Spleen (tissue), 11 donors: ENCODE measurements around the gene ATRIP. TPM values are rescaled to one million over a fixed set of nuclear protein-coding genes. Genes with fewer than 3 reads are reported as not detected.
A peak's percentile ranks its signal among the peaks of the same experiment; 100 is the strongest.

Source experiments
- DNase-seq: peaks from one replicate; pipeline ENCODE4 v3.0.0-alpha.2; 2020
- H3K27ac ChIP-seq, 8 donors: fragments of 200-600 bp; sonication (generic) in 7 of 8; 1 replicate in 4 of 8; 2 replicates in 4 of 8; pipeline versions ENCODE4 v1.5.0 to v1.8.0; 2016 to 2021; ENCODE audit warnings: inconsistent platforms in 4 of 8, mild to moderate bottlenecking in 4 of 8, moderate library complexity in 1 of 8
- H3K27me3 ChIP-seq, 7 donors: fragments of 200-600 bp; sonication (generic) in 6 of 7; replicated peaks in 1 of 7; 1 replicate in 4 of 7; 2 replicates in 3 of 7; pipeline versions ENCODE4 v1.5.0 to v1.8.0; 2016 to 2021; ENCODE audit warnings: inconsistent platforms in 3 of 7, mild to moderate bottlenecking in 1 of 7
- H3K36me3 ChIP-seq, 6 donors: fragments of 200-600 bp; sonication (generic) in 5 of 6; 1 replicate in 4 of 6; 2 replicates in 2 of 6; pipeline versions ENCODE4 v1.5.0 to v1.8.0; 2016 to 2021; ENCODE audit warnings: inconsistent platforms in 2 of 6
- H3K4me1 ChIP-seq, 6 donors: fragments of 200-600 bp; sonication (generic) in 5 of 6; 1 replicate in 3 of 6; 2 replicates in 3 of 6; pipeline versions ENCODE4 v1.5.0 to v1.8.0; 2016 to 2021; ENCODE audit warnings: inconsistent platforms in 3 of 6
- H3K4me3 ChIP-seq, 8 donors: fragments of 200-600 bp; sonication (generic) in 7 of 8; 1 replicate in 4 of 8; 2 replicates in 4 of 8; pipeline versions ENCODE4 v1.5.0 to v1.8.0; 2016 to 2021; ENCODE audit warnings: inconsistent platforms in 4 of 8, mild to moderate bottlenecking in 4 of 8, moderate library complexity in 2 of 8
- H3K9me3 ChIP-seq, 8 donors: fragments of 200-600 bp; sonication (generic) in 7 of 8; 1 replicate in 4 of 8; 2 replicates in 4 of 8; pipeline versions ENCODE4 v1.5.0 to v1.8.0; 2016 to 2021; ENCODE audit warnings: inconsistent platforms in 4 of 8
- CTCF ChIP-seq, 11 experiments: fragments of 200-600 bp in 7 of 11; fragments of 450-650 bp in 4 of 11; sonication (generic) in 4 of 11; IDR thresholded peaks in 8 of 11; conservative IDR thresholded peaks in 3 of 11; 1 replicate in 7 of 11; 2 replicates in 4 of 11; pipeline versions ENCODE4 v1.4.0 to v1.8.0; 2016 to 2021; ENCODE audit warnings: antibody characterized with exemption in 11 of 11, inconsistent platforms in 4 of 11, mild to moderate bottlenecking in 1 of 11
- POLR2A ChIP-seq, 3 donors: fragments of 450-650 bp; IDR thresholded peaks; one replicate each; pipeline ENCODE4 v1.5.1; 2017; ENCODE audit warnings: antibody characterized with exemption in 3 of 3, mild to moderate bottlenecking in 1 of 3
- POLR2AphosphoS5 ChIP-seq, 3 donors: sonication (generic); formaldehyde crosslinking; IDR thresholded peaks; one replicate each; pipeline ENCODE4 v1.5.1; 2017; ENCODE audit warnings: antibody characterized with exemption in 3 of 3
- WGBS, 5 donors: extraction: QIAGEN DNeasy Blood & Tissue Kit in 3 of 5; methylation state at CpG; one replicate each; pipeline versions ENCODE4 v1.1.5 to v1.1.7; 2013 to 2018; 5-methylcytosine and 5-hydroxymethylcytosine counted together
- intact Hi-C: fragments of 100-400 bp; cut with DNase I; formaldehyde crosslinking; loops from one replicate; pipeline ENCODE4 v1.15.0; 2023; ENCODE audit warnings: low total_unique reads
- polyA plus RNA-seq, 3 donors: library from polyadenylated mRNA; stranded (reverse); fragments of 200-250 nt; gene quantifications; one replicate each; pipeline ENCODE4 v1.2.1, GENCODE V29; 2013
- total RNA-seq, 7 donors: library from RNA; depleted of rRNA in 3 of 7; stranded (reverse); fragments of >200 nt in 3 of 7; fragmentation: NEBNext Ultra II Directional in 4 of 7; extraction: Animal tissue kit (Norgen Biotek cat#: 25700) in 4 of 7; gene quantifications; one replicate each; pipeline versions ENCODE4 v1.1.0 to v1.2.1, GENCODE V29; 2016 to 2021
- donor health status: healthy with polysubstance abuse.
- donor health status: DM: no; HTN: no; CAD: no; lungs with moderate emphysema.
- donor health status: DM: no; HTN: no; CAD: no.
- donor health status: Bipolar disorder and iron deficiency.
- donor health status: healthy.
- donor health status: DM: no; HTN: no; CAD: no.
- donor health status: DM: yes; HTN: yes; CAD: no.

Gene ATRIP
- total and polyA plus RNA-seq, 10 donors: 5.2 to 10.0 (median 6.8) TPM

- Histone ChIP-seq H3K4me3 (no peak overlapping the region), H3K27me3 (no peaks in the 10 kb centered on the region), H3K36me3 (no peaks in the 10 kb centered on the region), H3K4me1 (peaks cover 15 to 49% (median 37%) of the 10 kb centered on the region in 6 donors), H3K27ac (peak overlapping the region in 3 of 8 donors; percentile 33 to 55 (median 55)), H3K9me3 (no peaks in the 10 kb centered on the region)
- peak; percentile 91 for DNase-seq
- intact Hi-C loops: loop anchor here (10.0 kb wide), 1 partner anchor 63 kb away; the partner anchor contains the start of genes ATRIP, CCDC51 and TMA7
- TF ChIP-seq POLR2AphosphoS5 (IDR thresholded peaks at IDR 0.05) (peak in 2 of 3 donors; percentile 69), POLR2A (IDR thresholded peaks at IDR 0.05) (no peak), CTCF (IDR thresholded peaks at IDR 0.05 in 8 of 11, conservative IDR thresholded peaks at IDR 0.05 in 3 of 11) (peak; percentile 57 to 89 (median 78))
- WGBS, 5 donors: 38 to 48% (median 41%) methylated on average over 9 to 10 of the region's 10 CpGs
Observed at GRCh38 chr3:48507256-48508061, 60.9 kb downstream of the ATRIP start.

DNA sequence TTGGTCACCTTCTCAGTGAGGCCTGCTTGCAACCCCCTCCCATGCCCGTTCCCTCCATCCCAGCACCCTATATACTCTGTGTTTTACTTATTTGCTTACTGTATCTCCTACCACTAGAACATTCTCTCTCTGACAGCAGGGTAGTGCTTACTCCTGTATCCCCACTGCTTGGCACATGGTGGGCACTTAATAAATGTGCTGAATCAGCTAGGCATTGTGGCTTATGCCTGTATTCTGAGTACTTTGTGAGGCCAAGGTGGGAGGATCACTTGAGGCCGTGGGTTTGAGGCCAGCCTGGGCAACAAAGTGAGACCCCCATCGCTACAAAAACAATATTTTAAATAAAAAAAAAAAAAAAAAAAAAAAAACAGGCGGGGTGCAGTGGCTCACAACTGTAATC lies 65.0 kb downstream of the ATRIP start:
- intact Hi-C loops: no loop called here
- no peaks in the 10 kb centered on the region for H3K27me3 ChIP-seq
- DNase-seq: no peak
- H3K4me3 ChIP-seq: no peak overlapping the region
- WGBS, 5 donors: 82 to 97% (median 88%) methylated on average over 4 of the region's 4 CpGs
- no peaks in the 10 kb centered on the region for H3K9me3 ChIP-seq
- peaks cover 3 to 23% (median 16%) of the 10 kb centered on the region in 6 donors for H3K4me1 ChIP-seq
- no peak for TF ChIP-seq CTCF (IDR thresholded peaks at IDR 0.05 in 8 of 11, conservative IDR thresholded peaks at IDR 0.05 in 3 of 11)
- TF ChIP-seq POLR2A (IDR thresholded peaks at IDR 0.05): no peak
- TF ChIP-seq POLR2AphosphoS5 (IDR thresholded peaks at IDR 0.05): no peak
- no peaks in the 10 kb centered on the region for H3K36me3 ChIP-seq
- H3K27ac ChIP-seq: no peak overlapping the region

DNA sequence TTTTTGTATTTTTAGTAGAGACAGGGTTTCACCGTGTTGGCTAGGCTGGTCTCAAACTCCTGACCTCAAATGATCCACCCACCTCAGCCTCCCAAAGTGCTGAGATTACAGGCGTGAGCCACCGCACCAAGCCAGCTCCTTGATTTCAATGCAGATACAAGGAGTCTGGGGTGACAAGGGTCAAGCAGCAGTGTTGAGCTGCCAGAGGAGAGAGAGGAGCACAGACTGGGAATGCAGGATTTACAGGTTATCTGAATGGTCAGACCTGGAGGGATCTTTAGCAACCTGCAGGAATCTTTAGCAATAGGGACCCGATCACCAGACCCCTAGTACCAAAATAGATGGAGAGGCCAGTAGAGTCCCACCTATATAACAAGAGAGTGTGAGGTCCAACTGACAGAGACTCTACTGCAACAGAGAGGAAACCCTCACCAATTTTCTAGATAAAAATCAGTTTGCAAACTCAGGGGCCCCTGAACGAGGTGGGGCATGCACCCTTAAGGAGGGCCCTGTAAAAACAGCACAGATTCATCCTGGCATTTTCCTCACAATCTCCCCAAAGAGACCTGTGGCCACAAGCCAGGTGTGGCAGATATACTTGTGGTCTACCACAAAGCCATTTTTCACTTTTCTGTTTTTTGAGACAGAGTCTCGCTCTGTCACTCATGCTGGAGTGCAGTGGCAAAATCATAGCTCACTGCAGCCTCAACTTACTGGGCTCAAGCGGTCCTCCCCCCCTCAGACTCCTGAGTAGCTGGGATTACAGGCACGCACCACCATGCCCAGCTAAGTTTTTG lies 68.1 kb downstream of the ATRIP start:
- no peaks in the 10 kb centered on the region for H3K27me3 ChIP-seq
- peak; percentile 24 for DNase-seq
- WGBS, 5 donors: 66 to 75% (median 68%) methylated on average over 8 of the region's 8 CpGs

More for the DNA sequence above, 68.1 kb downstream of the ATRIP start:
- Histone ChIP-seq H3K4me1 (peaks cover 0 to 24% (median 4%) of the 10 kb centered on the region in 6 donors), H3K27ac (no peak overlapping the region), H3K9me3 (no peaks in the 10 kb centered on the region), H3K4me3 (no peak overlapping the region), H3K36me3 (peaks cover 0 to 22% (median 0%) of the 10 kb centered on the region in 6 donors)
- intact Hi-C loops: no loop called here
- no peak for TF ChIP-seq POLR2A (IDR thresholded peaks at IDR 0.05)
- no peak for TF ChIP-seq CTCF (IDR thresholded peaks at IDR 0.05 in 8 of 11, conservative IDR thresholded peaks at IDR 0.05 in 3 of 11)
- TF ChIP-seq POLR2AphosphoS5 (IDR thresholded peaks at IDR 0.05): no peak

Other genes starting within 250 kb of the ATRIP start
- gene CAMP, start 223.2 kb upstream of the ATRIP start, total RNA-seq: 10 to 100 TPM in 3 of 7 donors, 1 to 10 TPM in 4; 1.5 to 98.9 (median 7.3) TPM
- gene CAMP, start 223.2 kb upstream of the ATRIP start, polyA plus RNA-seq: 10 to 100 TPM; 14.1 to 26.1 (median 25.2) TPM
- 10 to 100 TPM; 20.1 to 56.5 (median 46.0) TPM for gene ZNF589, start 205.6 kb upstream of the ATRIP start, total RNA-seq
- gene ZNF589, start 205.6 kb upstream of the ATRIP start, polyA plus RNA-seq: 10 to 100 TPM; 14.4 to 36.8 (median 24.5) TPM
- 10 to 100 TPM; 23.5 to 46.4 (median 29.3) TPM for gene NME6, start 145.4 kb upstream of the ATRIP start, total RNA-seq
- 10 to 100 TPM; 13.0 to 16.4 (median 15.0) TPM for gene NME6, start 145.4 kb upstream of the ATRIP start, polyA plus RNA-seq
- gene SPINK8, start 113.1 kb upstream of the ATRIP start, total RNA-seq: 1 to 10 TPM in 1 of 7 donors, not detected in 6; 6.1 TPM
- gene SPINK8, start 113.1 kb upstream of the ATRIP start, polyA plus RNA-seq: under 1 TPM in 2 of 3 donors, not detected in 1; 0.35 to 0.52 TPM
- gene FBXW12, start 74.5 kb upstream of the ATRIP start, total RNA-seq: under 1 TPM in 2 of 7 donors, not detected in 5; 0.33 to 0.42 TPM
- gene FBXW12, start 74.5 kb upstream of the ATRIP start, polyA plus RNA-seq: not detected
- gene PLXNB1, start 16.7 kb upstream of the ATRIP start, total RNA-seq: 10 to 100 TPM; 31.8 to 95.9 (median 58.2) TPM
- gene PLXNB1, start 16.7 kb upstream of the ATRIP start, polyA plus RNA-seq: 10 to 100 TPM; 12.3 to 58.3 (median 35.8) TPM
- gene CCDC51, start 6.6 kb upstream of the ATRIP start, total RNA-seq: 10 to 100 TPM in 6 of 7 donors, 1 to 10 TPM in 1; 8.4 to 22.2 (median 18.7) TPM
- 10 to 100 TPM; 10.2 to 15.8 (median 12.4) TPM for gene CCDC51, start 6.6 kb upstream of the ATRIP start, polyA plus RNA-seq
- gene TMA7, start 6.5 kb upstream of the ATRIP start, total RNA-seq: 100 to 1,000 TPM; 145 to 258 (median 170) TPM
- gene TMA7, start 6.5 kb upstream of the ATRIP start, polyA plus RNA-seq: 100 to 1,000 TPM; 606 to 753 (median 701) TPM
- 100 to 1,000 TPM; 154 to 227 (median 182) TPM for gene SHISA5, start 57.4 kb downstream of the ATRIP start, total RNA-seq
- gene SHISA5, start 57.4 kb downstream of the ATRIP start, polyA plus RNA-seq: 100 to 1,000 TPM in 1 of 3 donors, 10 to 100 TPM in 2; 80.2 to 132 (median 85.6) TPM
- 10 to 100 TPM; 11.0 to 43.1 (median 22.8) TPM for gene PFKFB4, start 110.1 kb downstream of the ATRIP start, total RNA-seq
- gene PFKFB4, start 110.1 kb downstream of the ATRIP start, polyA plus RNA-seq: 1 to 10 TPM; 2.0 to 4.8 (median 3.8) TPM
- gene UCN2, start 117.0 kb downstream of the ATRIP start, total RNA-seq: under 1 TPM in 5 of 7 donors, not detected in 2; 0.20 to 0.60 (median 0.51) TPM
- under 1 TPM; 0.21 to 0.61 (median 0.45) TPM for gene UCN2, start 117.0 kb downstream of the ATRIP start, polyA plus RNA-seq
- 10 to 100 TPM in 5 of 7 donors, 1 to 10 TPM in 2; 8.6 to 33.7 (median 13.5) TPM for gene COL7A1, start 148.6 kb downstream of the ATRIP start, total RNA-seq
- gene COL7A1, start 148.6 kb downstream of the ATRIP start, polyA plus RNA-seq: 100 to 1,000 TPM in 2 of 3 donors, 10 to 100 TPM in 1; 39.7 to 144 (median 110) TPM
- gene UQCRC1, start 162.9 kb downstream of the ATRIP start, total RNA-seq: 100 to 1,000 TPM; 126 to 222 (median 130) TPM
- 100 to 1,000 TPM in 1 of 3 donors, 10 to 100 TPM in 2; 88.6 to 128 (median 92.6) TPM for gene UQCRC1, start 162.9 kb downstream of the ATRIP start, polyA plus RNA-seq
- gene TMEM89, start 175.0 kb downstream of the ATRIP start, total RNA-seq: not detected
- gene TMEM89, start 175.0 kb downstream of the ATRIP start, polyA plus RNA-seq: under 1 TPM in 2 of 3 donors, not detected in 1; 0.42 to 0.46 TPM
- gene SLC26A6, start 188.7 kb downstream of the ATRIP start, total RNA-seq: 10 to 100 TPM; 18.0 to 59.7 (median 23.1) TPM
- gene SLC26A6, start 188.7 kb downstream of the ATRIP start, polyA plus RNA-seq: 10 to 100 TPM in 2 of 3 donors, 1 to 10 TPM in 1; 8.5 to 21.6 (median 17.1) TPM
- gene CELSR3, start 216.1 kb downstream of the ATRIP start, total RNA-seq: 1 to 10 TPM in 6 of 7 donors, under 1 TPM in 1; 0.56 to 2.7 (median 1.8) TPM
- 1 to 10 TPM in 2 of 3 donors, under 1 TPM in 1; 0.89 to 2.5 (median 2.0) TPM for gene CELSR3, start 216.1 kb downstream of the ATRIP start, polyA plus RNA-seq
- 10 to 100 TPM; 13.5 to 33.9 (median 19.9) TPM for gene NCKIPSD, start 239.2 kb downstream of the ATRIP start, total RNA-seq
- gene NCKIPSD, start 239.2 kb downstream of the ATRIP start, polyA plus RNA-seq: 10 to 100 TPM in 1 of 3 donors, 1 to 10 TPM in 2; 5.9 to 10.3 (median 6.3) TPM